Activated CD8-positive, alpha-beta memory T cell treated with anti-CD3 and anti-CD28 coated beads, Interleukin-2, amount 50 U/mL, for 24 hours (primary cell): Measurements from ENCODE around the gene DDX11.
"Not testable (repeated sequence)": the region's sequence is repeated elsewhere in the genome, so short reads cannot be mapped to it uniquely, and the experiment has no call there.

Source experiments
- DNase-seq: peaks from one replicate; pipeline ENCODE4 v3.0.0-alpha.2; 2020; ENCODE audit errors: extremely low read depth

Gene DDX11

GRCh38 chr12:31067656-31068055 is 6.0 kb upstream of the DDX11 start:
- not testable (repeated sequence) for DNase-seq

DNA sequence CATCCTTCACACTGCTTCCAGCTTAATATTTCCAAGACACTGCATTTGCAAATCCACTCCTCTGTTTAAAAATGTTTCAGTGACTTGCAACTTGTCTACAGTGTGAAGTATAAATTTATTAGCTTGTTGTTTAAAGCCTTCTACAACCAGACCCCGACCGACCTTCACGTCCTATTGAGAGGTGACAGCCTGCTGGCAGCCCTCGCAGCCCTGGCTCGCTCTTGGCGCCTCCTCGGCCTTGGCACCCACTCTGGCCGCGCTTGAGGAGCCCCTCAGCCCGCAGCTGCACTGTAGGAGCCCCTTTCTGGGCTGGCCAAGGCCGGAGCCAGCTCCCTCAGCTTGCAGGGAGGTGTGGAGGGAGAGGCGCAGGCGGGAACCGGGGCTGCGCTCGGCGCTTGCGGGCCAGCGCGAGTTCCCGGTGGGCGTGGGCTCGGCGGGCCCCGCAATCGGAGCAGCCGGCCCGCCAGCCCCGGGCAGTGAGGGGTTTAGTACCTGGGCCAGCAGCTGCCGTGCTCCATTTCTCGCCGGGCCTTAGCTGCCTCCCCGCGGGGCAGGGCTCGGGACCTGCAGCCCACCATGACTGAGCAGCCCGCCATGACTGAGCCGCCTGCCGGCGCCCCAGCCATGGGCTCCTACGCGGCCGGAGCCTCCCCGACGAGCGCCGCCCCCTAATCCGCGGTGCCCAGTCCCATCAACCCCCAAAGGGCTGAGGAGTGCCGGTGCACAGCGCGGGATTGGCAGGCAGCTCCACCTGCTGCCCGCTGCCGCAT is 2.5 kb upstream of the DDX11 start:
- not testable (repeated sequence) for DNase-seq

GRCh38 chr12:31072962-31073361 is 698 bp upstream of the DDX11 start:
- not testable (repeated sequence) for DNase-seq

GRCh38 chr12:31074333-31074874 is 744 bp downstream of the DDX11 start:
- DNase-seq: not testable (repeated sequence)

DNA sequence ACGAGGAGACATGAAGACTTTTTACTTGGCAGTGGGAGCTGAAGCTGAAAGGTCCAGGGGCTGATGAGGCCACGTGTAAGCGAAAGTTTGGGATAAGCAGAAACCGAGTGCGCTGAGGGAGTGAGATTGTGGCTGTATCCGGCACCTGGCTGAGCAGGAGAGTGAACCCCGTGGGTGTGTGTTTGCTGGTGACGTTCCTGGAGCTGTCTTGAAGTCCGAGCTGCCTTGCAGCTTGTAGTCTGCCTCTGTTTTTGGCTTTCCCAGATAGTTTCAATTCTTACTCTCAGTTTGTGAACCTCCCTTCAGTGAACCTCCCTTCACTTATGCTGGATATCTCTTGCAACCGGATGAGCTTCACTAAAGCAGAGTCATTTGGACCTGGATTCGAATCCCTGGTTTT is 2.5 kb downstream of the DDX11 start:
- DNase-seq: not testable (repeated sequence)

GRCh38 chr12:31077095-31077494 is 3.4 kb downstream of the DDX11 start:
- not testable (repeated sequence) for DNase-seq

DNA sequence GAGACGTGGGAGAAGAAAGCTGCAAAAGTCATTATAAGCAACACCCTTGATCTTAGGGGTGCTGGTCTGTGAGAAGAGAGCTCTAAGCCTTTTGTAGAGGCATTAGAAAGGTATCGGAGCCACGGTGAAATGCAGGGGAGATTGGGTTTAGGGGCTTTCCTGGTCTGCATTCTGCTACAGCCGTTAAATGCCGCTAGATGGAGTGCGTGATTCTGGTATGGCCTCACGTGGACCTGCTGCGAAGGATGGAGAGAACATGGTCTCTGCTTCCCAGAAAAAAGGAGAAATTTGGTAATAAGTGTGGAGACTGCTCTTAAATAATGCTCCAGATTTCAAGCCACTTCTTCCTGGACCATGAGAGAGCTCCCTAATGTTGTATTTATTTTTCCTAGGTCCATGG is 4.3 kb downstream of the DDX11 start:
- not testable (repeated sequence) for DNase-seq

DNA sequence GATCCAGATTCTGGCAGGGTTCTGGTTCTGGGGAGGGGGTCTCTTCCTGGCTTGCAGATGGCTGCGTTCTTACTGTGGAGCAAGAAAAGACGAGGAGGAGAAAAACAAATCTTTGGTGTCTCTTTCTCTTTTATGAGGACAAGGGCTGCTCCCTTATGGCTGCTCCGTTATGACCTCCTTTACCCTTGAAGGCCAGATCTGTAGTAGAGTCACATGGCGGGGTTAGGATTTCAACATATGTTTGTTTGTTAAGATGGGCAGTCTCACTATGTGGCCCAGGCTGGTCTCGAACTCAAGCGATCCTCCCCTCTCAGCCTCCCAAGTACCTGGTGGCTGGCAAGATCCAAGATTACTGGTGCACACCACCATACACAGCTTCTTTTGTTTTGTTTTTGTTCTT is 5.8 kb downstream of the DDX11 start:
- not testable (repeated sequence) for DNase-seq

DNA sequence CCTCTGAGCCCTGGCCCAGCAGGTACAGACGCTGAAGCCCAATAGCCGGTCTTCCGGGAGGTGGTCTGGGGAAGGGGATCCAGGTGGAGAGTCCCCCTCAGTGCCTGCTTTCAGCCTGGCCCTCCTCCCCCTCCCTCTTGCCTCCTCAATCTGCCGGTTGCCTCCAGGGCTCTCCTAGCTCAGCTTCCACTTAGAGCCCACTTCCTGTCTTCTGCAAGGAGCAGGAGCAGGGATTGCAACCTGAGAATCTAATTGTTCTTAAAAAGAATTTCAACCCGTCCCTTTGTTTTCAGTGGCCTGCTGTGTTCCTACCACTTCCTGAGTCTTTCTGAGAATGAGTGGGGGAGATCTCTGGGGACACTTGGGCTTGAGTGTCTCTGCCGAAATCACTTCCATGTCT is 6.6 kb downstream of the DDX11 start:
- not testable (repeated sequence) for DNase-seq

DNA sequence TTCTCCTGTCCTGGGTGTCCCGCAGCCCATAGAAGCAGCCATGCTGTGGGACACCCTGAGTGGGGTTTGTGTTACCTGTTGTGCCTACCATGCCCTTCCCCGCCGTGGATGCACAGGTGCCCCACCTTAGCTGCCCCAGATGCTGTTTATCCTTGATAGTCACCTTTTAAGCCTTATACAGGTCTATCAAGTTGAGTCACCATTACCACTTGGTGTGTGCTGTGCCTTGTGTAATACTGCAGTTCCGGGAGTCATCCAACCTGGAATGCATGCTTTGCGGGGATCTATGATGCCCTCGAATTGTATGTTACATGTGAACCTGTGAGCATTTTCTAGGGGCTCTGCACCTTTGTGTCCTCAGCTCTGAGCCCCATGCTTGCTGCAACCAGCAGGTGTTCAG is 7.6 kb downstream of the DDX11 start:
- not testable (repeated sequence) for DNase-seq

- not testable (repeated sequence) for DNase-seq
These were observed 10.6 kb downstream of the DDX11 start for GRCh38 chr12:31084241-31084640.

- not testable (repeated sequence) for DNase-seq
These were observed 12.4 kb downstream of the DDX11 start for GRCh38 chr12:31086032-31086431.

DNA sequence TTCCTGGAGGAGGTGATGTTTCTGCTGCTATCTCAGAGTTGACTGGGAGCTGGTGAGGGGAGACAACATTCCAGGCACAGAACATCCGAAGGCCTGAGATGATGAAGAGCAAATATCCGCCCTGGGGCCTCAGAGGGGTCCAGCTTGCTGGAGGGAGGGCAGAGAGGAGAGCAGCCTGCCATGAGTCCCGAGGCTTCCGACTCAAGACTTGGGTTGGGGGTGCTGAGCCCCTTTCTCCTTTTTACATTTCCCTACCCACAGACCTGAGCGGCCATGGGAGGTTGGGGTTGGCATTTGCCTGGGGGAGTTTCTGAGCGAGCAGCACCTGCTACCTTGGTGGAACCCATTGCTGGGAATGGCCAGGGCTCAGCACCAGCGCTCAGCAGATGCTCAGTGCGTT is 13.8 kb downstream of the DDX11 start:
- DNase-seq: not testable (repeated sequence)

GRCh38 chr12:31087956-31088355 is 14.3 kb downstream of the DDX11 start:
- DNase-seq: not testable (repeated sequence)

DNA sequence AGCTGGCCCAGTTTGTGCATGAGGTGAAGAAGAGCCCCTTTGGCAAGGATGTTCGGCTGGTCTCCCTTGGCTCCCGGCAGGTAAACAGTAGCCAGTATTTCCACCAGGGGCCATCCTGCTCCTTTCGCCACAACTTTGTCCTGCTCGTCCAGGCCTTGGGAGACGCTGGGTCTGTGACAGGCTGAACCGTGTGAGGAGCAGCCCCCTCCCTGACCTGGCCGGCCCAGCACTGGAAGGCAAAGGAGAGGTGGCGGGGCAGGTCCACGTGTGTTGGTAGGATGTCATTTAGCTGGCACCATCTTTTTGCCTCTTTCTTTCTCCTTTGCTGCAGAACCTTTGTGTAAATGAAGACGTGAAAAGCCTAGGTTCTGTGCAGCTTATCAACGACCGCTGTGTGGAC is 15.4 kb downstream of the DDX11 start:
- DNase-seq: no peak

- not testable (repeated sequence) for DNase-seq
These were observed 18.0 kb downstream of the DDX11 start for GRCh38 chr12:31091629-31092028.

GRCh38 chr12:31092718-31093117 is 19.1 kb downstream of the DDX11 start:
- DNase-seq: not testable (repeated sequence)

- not testable (repeated sequence) for DNase-seq
These were observed 21.6 kb downstream of the DDX11 start for GRCh38 chr12:31095080-31095860.

DNA sequence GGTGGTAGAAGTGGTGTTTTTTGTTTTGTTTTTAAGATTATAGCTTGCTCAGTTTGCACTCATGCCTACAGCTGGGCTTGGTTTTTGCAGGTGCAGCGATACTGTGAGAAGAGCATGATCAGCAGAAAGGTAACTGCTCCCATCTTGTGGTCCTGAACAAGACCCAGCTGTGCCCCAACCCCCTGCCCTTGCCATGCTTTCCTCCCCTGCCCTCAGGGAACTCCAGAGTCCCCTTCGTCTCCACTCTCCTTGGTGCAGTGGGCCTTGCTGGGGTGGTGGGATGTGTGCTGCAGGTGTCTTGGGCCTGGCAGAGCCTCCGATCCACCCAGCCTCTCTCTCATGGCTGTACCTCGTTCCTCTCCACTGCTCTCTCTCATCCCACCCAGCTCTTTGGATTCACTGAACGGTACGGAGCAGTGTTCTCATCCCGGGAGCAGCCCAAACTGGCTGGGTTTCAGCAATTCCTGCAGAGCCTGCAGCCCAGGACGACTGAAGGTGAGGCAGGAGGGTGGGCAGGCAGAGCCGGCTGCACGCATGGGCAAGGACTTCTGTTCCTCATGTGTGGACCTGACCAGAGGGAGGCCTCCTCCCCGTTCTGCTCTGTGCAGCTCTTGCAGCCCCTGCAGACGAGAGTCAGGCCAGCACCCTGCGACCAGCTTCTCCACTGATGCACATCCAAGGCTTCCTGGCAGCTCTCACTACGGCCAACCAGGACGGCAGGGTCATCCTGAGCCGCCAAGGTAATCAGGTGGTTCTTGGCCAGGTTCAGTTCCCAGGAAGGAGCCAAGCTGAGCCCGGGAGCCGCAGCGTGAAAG is 22.8 kb downstream of the DDX11 start:
- DNase-seq: not testable (repeated sequence)

DNA sequence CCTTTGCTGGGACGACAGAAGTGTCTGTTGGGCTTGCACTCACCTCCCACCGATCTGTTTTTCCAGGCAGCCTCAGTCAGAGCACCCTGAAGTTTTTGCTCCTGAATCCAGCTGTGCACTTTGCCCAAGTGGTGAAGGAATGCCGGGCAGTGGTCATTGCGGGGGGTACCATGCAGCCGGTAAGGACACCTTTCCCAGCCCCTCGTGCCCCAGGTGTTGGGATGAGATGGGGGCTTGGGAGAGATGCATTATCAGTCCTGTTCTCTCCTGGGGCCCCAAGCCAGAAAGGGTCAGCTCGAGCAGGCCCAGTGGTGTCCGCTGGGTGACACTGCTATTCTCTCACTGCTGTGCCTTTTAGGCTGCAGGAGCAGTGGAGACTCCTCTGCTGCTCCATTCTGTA is 24.2 kb downstream of the DDX11 start:
- DNase-seq: not testable (repeated sequence)

GRCh38 chr12:31098363-31098762 is 24.7 kb downstream of the DDX11 start:
- not testable (repeated sequence) for DNase-seq

GRCh38 chr12:31098771-31099170 is 25.1 kb downstream of the DDX11 start:
- not testable (repeated sequence) for DNase-seq
